WTC11 (cell line): Measurements from ENCODE around the gene ADAMTS12. TPM values are rescaled to one million over a fixed set of nuclear protein-coding genes. Genes with fewer than 3 reads are reported as not detected.

Experiments used
- ATAC-seq: fragments of 200-7000 bp; cut with Tn5 transposase; 2 replicates; pipeline ENCODE4 v1.10.0; 2021; ENCODE audit warnings: mild to moderate bottlenecking, moderate library complexity
- CTCF ChIA-PET: fragments of 300-600 bp; sonication (Branson Sonifier 250); formaldehyde crosslinking; loops from one replicate; lab custom pipeline; 2021; ENCODE audit warnings: antibody characterized with exemption; lab: Charles Lee
- POLR2A ChIA-PET: fragments of 350-600 bp; sonication (Branson Sonifier 250); formaldehyde crosslinking; loops from one replicate; lab custom pipeline; 2021; ENCODE audit warnings: antibody characterized with exemption; lab: Charles Lee
- DNase-seq: peaks from one replicate; pipeline ENCODE4 v3.0.0; 2021; ENCODE audit warnings: low spot score
- H3K27ac Mint-ChIP-seq: 2 replicates; pipeline ENCODE4 v1.8.0; 2021; ENCODE audit warnings: mixed read lengths
- H3K27me3 Mint-ChIP-seq: 2 replicates; pipeline ENCODE4 v1.8.0; 2021; ENCODE audit warnings: low read depth, mild to moderate bottlenecking, moderate library complexity, mixed read lengths
- H3K36me3 Mint-ChIP-seq: 2 replicates; pipeline ENCODE4 v1.8.0; 2021; ENCODE audit warnings: mixed read lengths
- H3K4me1 Mint-ChIP-seq: 2 replicates; pipeline ENCODE4 v1.8.0; 2022; ENCODE audit warnings: mixed read lengths
- H3K4me3 Mint-ChIP-seq: 2 replicates; pipeline ENCODE4 v1.8.0; 2021; ENCODE audit warnings: mild to moderate bottlenecking, moderate library complexity, mixed read lengths
- H3K9me3 Mint-ChIP-seq: 2 replicates; pipeline ENCODE4 v1.8.0; 2021; ENCODE audit warnings: mixed read lengths
- CBFB ChIP-seq: sonication (generic); formaldehyde crosslinking; IDR thresholded peaks from 2 replicates; pipeline ENCODE4 v1.8.1; 2022; ENCODE audit warnings: mild to moderate bottlenecking, low read depth, missing genetic modification reagents
- CREM ChIP-seq: sonication (generic); formaldehyde crosslinking; IDR thresholded peaks from 2 replicates; pipeline ENCODE4 v1.8.1; 2022; ENCODE audit warnings: mild to moderate bottlenecking, missing genetic modification reagents, moderate library complexity
- FOXP1 ChIP-seq: sonication (generic); formaldehyde crosslinking; IDR thresholded peaks from 2 replicates; pipeline ENCODE4 v1.8.0; 2022; ENCODE audit warnings: missing genetic modification reagents, mild to moderate bottlenecking, moderate library complexity, borderline replicate concordance
- GABPB1 ChIP-seq: sonication (generic); formaldehyde crosslinking; IDR thresholded peaks from 2 replicates; pipeline ENCODE4 v1.8.1; 2023; ENCODE audit warnings: mild to moderate bottlenecking, missing genetic modification reagents
- GRHL2 ChIP-seq: fragments of 250-450 bp; sonication (Bioruptor Pico); IDR thresholded peaks from 2 replicates; pipeline ENCODE4 v1.8.0; 2022; ENCODE audit warnings: mild to moderate bottlenecking, moderate library complexity; ENCODE audit not compliant: insufficient replicate concordance, severe bottlenecking
- MXD4 ChIP-seq: fragments of 250-450 bp; sonication (Bioruptor Pico); IDR thresholded peaks from 2 replicates; pipeline ENCODE4 v1.8.0; 2021; ENCODE audit warnings: mild to moderate bottlenecking, moderate library complexity, borderline replicate concordance
- NFATC4 ChIP-seq: fragments of 250-450 bp; sonication (Bioruptor Pico); IDR thresholded peaks from 2 replicates; pipeline ENCODE4 v1.9.0; 2021; ENCODE audit warnings: mild to moderate bottlenecking
- NR3C1 ChIP-seq: sonication (generic); formaldehyde crosslinking; conservative IDR thresholded peaks from 2 replicates; pipeline ENCODE4 v1.8.1; 2023; ENCODE audit warnings: low read depth, mild to moderate bottlenecking, missing genetic modification reagents
- ZNF121 ChIP-seq: sonication (generic); formaldehyde crosslinking; IDR thresholded peaks from 2 replicates; pipeline ENCODE4 v1.8.0; 2023; ENCODE audit warnings: missing genetic modification reagents
- ZNF138 ChIP-seq: sonication (generic); formaldehyde crosslinking; conservative IDR thresholded peaks from 2 replicates; pipeline ENCODE4 v1.8.1; 2022; ENCODE audit warnings: mild to moderate bottlenecking, moderate library complexity, missing genetic modification reagents
- ZNF219 ChIP-seq: sonication (generic); formaldehyde crosslinking; IDR thresholded peaks from 2 replicates; pipeline ENCODE4 v1.8.0; 2023; ENCODE audit warnings: missing genetic modification reagents, mild to moderate bottlenecking, borderline replicate concordance
- ZNF263 ChIP-seq: sonication (generic); formaldehyde crosslinking; IDR thresholded peaks from 2 replicates; pipeline ENCODE4 v1.8.1; 2022; ENCODE audit warnings: low read depth, mild to moderate bottlenecking, moderate library complexity, missing genetic modification reagents
- ZNF671 ChIP-seq: fragments of 250-450 bp; sonication (Bioruptor Pico); IDR thresholded peaks from 2 replicates; pipeline ENCODE4 v1.8.0; 2021; ENCODE audit warnings: mild to moderate bottlenecking
- total RNA-seq: library from RNA; stranded (reverse); gene quantifications from 3 replicates; pipeline ENCODE4 v1.2.3, GENCODE V29; 2021
- TF ChIP-seq, protein P1 (sequence below): sonication (generic); formaldehyde crosslinking; IDR thresholded peaks from 2 replicates; pipeline ENCODE4 v1.8.1; 2023; ENCODE audit warnings: mild to moderate bottlenecking, moderate library complexity, missing genetic modification reagents
- TF ChIP-seq, protein P2 (sequence below): fragments of 200-600 bp; IDR thresholded peaks from 2 replicates; pipeline ENCODE4 v1.8.0; 2022; ENCODE audit warnings: antibody characterized with exemption
- TF ChIP-seq, protein P3 (sequence below): sonication (generic); formaldehyde crosslinking; IDR thresholded peaks from 2 replicates; pipeline ENCODE4 v1.8.1; 2022; ENCODE audit warnings: mild to moderate bottlenecking, missing genetic modification reagents, moderate library complexity, borderline replicate concordance
- TF ChIP-seq, protein P4 (sequence below): fragments of 250-450 bp; sonication (Bioruptor Pico); IDR thresholded peaks from 2 replicates; pipeline ENCODE4 v1.8.0; 2021; ENCODE audit warnings: mild to moderate bottlenecking
- TF ChIP-seq, protein P5 (sequence below): fragments of 250-450 bp; sonication (Bioruptor Pico); IDR thresholded peaks from 2 replicates; pipeline ENCODE4 v1.9.0; 2021; ENCODE audit warnings: mild to moderate bottlenecking
- TF ChIP-seq, protein P6 (sequence below): sonication (generic); formaldehyde crosslinking; IDR thresholded peaks from 2 replicates; pipeline ENCODE4 v1.8.0; 2022; ENCODE audit warnings: mild to moderate bottlenecking, missing genetic modification reagents
- TF ChIP-seq, protein P7 (sequence below): sonication (generic); formaldehyde crosslinking; IDR thresholded peaks from 2 replicates; pipeline ENCODE4 v1.8.1; 2022; ENCODE audit warnings: low read depth, mild to moderate bottlenecking, moderate library complexity, missing genetic modification reagents, borderline replicate concordance

ADAMTS12 gene
- total RNA-seq, 1 experiment from 2014 or later = 13.5 TPM

DNA sequence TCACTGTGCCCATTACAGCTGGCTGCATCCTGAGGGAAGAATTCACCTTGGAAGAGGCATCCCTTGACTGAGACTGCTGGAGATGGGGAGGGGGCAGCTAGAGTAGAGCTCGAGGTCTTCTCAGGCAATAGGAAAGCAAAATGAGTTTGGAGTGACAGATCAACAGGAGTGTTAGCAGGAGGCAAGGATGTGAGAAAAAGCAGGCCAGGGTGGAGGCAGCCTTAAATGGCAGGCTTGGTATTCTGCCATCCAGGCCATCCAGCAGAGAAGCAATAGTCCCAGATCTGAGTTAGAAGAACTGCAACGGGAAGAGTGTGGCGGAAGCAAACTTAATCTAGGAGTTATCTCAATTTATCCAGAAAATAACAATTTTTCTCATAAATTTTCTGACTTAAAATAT is 6.1 kb downstream of the ADAMTS12 start:
- peaks cover 19% of the 10 kb centered on the region for H3K4me1 Mint-ChIP-seq
- H3K27me3 Mint-ChIP-seq = no peaks in the 10 kb centered on the region
- no peak overlapping the region for H3K27ac Mint-ChIP-seq
- H3K4me3 Mint-ChIP-seq = no peak overlapping the region
- ATAC-seq (no peak), DNase-seq (no peak)
- no peaks in the 10 kb centered on the region for H3K9me3 Mint-ChIP-seq
- no peaks in the 10 kb centered on the region for H3K36me3 Mint-ChIP-seq
- ChIA-PET CTCF (no interaction called here), POLR2A (no interaction called here)
- TF ChIP-seq, protein P1, sequence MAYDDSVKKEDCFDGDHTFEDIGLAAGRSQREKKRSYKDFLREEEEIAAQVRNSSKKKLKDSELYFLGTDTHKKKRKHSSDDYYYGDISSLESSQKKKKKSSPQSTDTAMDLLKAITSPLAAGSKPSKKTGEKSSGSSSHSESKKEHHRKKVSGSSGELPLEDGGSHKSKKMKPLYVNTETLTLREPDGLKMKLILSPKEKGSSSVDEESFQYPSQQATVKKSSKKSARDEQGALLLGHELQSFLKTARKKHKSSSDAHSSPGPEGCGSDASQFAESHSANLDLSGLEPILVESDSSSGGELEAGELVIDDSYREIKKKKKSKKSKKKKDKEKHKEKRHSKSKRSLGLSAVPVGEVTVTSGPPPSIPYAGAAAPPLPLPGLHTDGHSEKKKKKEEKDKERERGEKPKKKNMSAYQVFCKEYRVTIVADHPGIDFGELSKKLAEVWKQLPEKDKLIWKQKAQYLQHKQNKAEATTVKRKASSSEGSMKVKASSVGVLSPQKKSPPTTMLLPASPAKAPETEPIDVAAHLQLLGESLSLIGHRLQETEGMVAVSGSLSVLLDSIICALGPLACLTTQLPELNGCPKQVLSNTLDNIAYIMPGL (CRISPR knock-in tag) = no peak
- no peak for TF ChIP-seq ZNF121
- TF ChIP-seq, protein P2, sequence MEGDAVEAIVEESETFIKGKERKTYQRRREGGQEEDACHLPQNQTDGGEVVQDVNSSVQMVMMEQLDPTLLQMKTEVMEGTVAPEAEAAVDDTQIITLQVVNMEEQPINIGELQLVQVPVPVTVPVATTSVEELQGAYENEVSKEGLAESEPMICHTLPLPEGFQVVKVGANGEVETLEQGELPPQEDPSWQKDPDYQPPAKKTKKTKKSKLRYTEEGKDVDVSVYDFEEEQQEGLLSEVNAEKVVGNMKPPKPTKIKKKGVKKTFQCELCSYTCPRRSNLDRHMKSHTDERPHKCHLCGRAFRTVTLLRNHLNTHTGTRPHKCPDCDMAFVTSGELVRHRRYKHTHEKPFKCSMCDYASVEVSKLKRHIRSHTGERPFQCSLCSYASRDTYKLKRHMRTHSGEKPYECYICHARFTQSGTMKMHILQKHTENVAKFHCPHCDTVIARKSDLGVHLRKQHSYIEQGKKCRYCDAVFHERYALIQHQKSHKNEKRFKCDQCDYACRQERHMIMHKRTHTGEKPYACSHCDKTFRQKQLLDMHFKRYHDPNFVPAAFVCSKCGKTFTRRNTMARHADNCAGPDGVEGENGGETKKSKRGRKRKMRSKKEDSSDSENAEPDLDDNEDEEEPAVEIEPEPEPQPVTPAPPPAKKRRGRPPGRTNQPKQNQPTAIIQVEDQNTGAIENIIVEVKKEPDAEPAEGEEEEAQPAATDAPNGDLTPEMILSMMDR = no peak
- TF ChIP-seq, protein P3, sequence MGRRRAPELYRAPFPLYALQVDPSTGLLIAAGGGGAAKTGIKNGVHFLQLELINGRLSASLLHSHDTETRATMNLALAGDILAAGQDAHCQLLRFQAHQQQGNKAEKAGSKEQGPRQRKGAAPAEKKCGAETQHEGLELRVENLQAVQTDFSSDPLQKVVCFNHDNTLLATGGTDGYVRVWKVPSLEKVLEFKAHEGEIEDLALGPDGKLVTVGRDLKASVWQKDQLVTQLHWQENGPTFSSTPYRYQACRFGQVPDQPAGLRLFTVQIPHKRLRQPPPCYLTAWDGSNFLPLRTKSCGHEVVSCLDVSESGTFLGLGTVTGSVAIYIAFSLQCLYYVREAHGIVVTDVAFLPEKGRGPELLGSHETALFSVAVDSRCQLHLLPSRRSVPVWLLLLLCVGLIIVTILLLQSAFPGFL (CRISPR knock-in tag) = no peak
- TF ChIP-seq, protein P4, sequence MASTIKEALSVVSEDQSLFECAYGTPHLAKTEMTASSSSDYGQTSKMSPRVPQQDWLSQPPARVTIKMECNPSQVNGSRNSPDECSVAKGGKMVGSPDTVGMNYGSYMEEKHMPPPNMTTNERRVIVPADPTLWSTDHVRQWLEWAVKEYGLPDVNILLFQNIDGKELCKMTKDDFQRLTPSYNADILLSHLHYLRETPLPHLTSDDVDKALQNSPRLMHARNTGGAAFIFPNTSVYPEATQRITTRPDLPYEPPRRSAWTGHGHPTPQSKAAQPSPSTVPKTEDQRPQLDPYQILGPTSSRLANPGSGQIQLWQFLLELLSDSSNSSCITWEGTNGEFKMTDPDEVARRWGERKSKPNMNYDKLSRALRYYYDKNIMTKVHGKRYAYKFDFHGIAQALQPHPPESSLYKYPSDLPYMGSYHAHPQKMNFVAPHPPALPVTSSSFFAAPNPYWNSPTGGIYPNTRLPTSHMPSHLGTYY (CRISPR knock-in tag) = no peak
- TF ChIP-seq CREM = no peak
- TF ChIP-seq ZNF671 (CRISPR knock-in tag) = no peak
- TF ChIP-seq, protein P5, sequence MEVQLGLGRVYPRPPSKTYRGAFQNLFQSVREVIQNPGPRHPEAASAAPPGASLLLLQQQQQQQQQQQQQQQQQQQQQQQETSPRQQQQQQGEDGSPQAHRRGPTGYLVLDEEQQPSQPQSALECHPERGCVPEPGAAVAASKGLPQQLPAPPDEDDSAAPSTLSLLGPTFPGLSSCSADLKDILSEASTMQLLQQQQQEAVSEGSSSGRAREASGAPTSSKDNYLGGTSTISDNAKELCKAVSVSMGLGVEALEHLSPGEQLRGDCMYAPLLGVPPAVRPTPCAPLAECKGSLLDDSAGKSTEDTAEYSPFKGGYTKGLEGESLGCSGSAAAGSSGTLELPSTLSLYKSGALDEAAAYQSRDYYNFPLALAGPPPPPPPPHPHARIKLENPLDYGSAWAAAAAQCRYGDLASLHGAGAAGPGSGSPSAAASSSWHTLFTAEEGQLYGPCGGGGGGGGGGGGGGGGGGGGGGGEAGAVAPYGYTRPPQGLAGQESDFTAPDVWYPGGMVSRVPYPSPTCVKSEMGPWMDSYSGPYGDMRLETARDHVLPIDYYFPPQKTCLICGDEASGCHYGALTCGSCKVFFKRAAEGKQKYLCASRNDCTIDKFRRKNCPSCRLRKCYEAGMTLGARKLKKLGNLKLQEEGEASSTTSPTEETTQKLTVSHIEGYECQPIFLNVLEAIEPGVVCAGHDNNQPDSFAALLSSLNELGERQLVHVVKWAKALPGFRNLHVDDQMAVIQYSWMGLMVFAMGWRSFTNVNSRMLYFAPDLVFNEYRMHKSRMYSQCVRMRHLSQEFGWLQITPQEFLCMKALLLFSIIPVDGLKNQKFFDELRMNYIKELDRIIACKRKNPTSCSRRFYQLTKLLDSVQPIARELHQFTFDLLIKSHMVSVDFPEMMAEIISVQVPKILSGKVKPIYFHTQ = no peak
- TF ChIP-seq CBFB (CRISPR knock-in tag) = no peak
- no peak for TF ChIP-seq ZNF138
- TF ChIP-seq ZNF263 (CRISPR knock-in tag) = no peak
- no peak for TF ChIP-seq GRHL2 (CRISPR knock-in tag)
- TF ChIP-seq, protein P6, sequence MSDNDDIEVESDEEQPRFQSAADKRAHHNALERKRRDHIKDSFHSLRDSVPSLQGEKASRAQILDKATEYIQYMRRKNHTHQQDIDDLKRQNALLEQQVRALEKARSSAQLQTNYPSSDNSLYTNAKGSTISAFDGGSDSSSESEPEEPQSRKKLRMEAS (CRISPR knock-in tag) = no peak
- TF ChIP-seq, protein P7, sequence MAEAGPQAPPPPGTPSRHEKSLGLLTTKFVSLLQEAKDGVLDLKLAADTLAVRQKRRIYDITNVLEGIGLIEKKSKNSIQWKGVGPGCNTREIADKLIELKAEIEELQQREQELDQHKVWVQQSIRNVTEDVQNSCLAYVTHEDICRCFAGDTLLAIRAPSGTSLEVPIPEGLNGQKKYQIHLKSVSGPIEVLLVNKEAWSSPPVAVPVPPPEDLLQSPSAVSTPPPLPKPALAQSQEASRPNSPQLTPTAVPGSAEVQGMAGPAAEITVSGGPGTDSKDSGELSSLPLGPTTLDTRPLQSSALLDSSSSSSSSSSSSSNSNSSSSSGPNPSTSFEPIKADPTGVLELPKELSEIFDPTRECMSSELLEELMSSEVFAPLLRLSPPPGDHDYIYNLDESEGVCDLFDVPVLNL = no peak
- TF ChIP-seq MXD4 (CRISPR knock-in tag) = no peak
- no peak for TF ChIP-seq FOXP1 (CRISPR knock-in tag)
- no peak for TF ChIP-seq NFATC4 (CRISPR knock-in tag)
- TF ChIP-seq GABPB1 (CRISPR knock-in tag) = no peak
- TF ChIP-seq NR3C1 = no peak
- TF ChIP-seq ZNF219 (CRISPR knock-in tag) = no peak
